ENCODE data around the gene TBC1D22A. TPM values are rescaled to one million over a fixed set of nuclear protein-coding genes. Genes with fewer than 3 reads are reported as not detected.

The TBC1D22A gene
- total RNA-seq, 2 experiments from 2014 or later, result 37.4 TPM

GRCh38 chr22:47034905-47035419 lies 272.5 kb downstream of the TBC1D22A start:
- CTCF ChIA-PET, result no interaction called here

GRCh38 chr22:47035425-47035881 lies 273.0 kb downstream of the TBC1D22A start:
- ChIA-PET CTCF (no interaction called here), POLR2A (no interaction called here)

More at GRCh38 chr22:47034905-47035419, 272.5 kb downstream of the TBC1D22A start:
- POLR2A ChIA-PET, result no interaction called here

GRCh38 chr22:47036352-47036751 lies 273.9 kb downstream of the TBC1D22A start:
- POLR2A ChIA-PET, result no interaction called here
- CTCF ChIA-PET, result no interaction called here

- POLR2A ChIA-PET, result no interaction called here
Observed at GRCh38 chr22:47036936-47037485, 274.6 kb downstream of the TBC1D22A start.

GRCh38 chr22:47038206-47038835 lies 275.9 kb downstream of the TBC1D22A start:
- CTCF ChIA-PET, result no interaction called here
- POLR2A ChIA-PET, result no interaction called here

More at GRCh38 chr22:47036936-47037485, 274.6 kb downstream of the TBC1D22A start:
- CTCF ChIA-PET, result no interaction called here

GRCh38 chr22:47039356-47039755 lies 276.9 kb downstream of the TBC1D22A start:
- ChIA-PET CTCF (no interaction called here), POLR2A (no interaction called here)

- ChIA-PET CTCF (no interaction called here), POLR2A (no interaction called here)
Observed at GRCh38 chr22:47040486-47041270, 278.2 kb downstream of the TBC1D22A start.

- CTCF ChIA-PET, result no interaction called here
Observed at GRCh38 chr22:47041271-47042115, 279.0 kb downstream of the TBC1D22A start.

GRCh38 chr22:47042116-47042825 lies 279.8 kb downstream of the TBC1D22A start:
- POLR2A ChIA-PET, result no interaction called here
- CTCF ChIA-PET, result no interaction called here

More at GRCh38 chr22:47041271-47042115, 279.0 kb downstream of the TBC1D22A start:
- POLR2A ChIA-PET, result no interaction called here

GRCh38 chr22:47042861-47043496 lies 280.5 kb downstream of the TBC1D22A start:
- ChIA-PET POLR2A (no interaction called here), CTCF (no interaction called here)

- CTCF ChIA-PET, result no interaction called here
- POLR2A ChIA-PET, result interaction anchor here (0.6 kb wide), 1 partner anchor 452 kb away, joined by 3 read pairs; no protein-coding TSS in a partner anchor
Observed at GRCh38 chr22:47043835-47044721, 281.6 kb downstream of the TBC1D22A start.

GRCh38 chr22:47044722-47045535 lies 282.5 kb downstream of the TBC1D22A start:
- CTCF ChIA-PET, result no interaction called here
- POLR2A ChIA-PET, result interaction anchor here (0.6 kb wide), 1 partner anchor 453 kb away, joined by 3 read pairs; no protein-coding TSS in a partner anchor

GRCh38 chr22:47045691-47046410 lies 283.4 kb downstream of the TBC1D22A start:
- CTCF ChIA-PET, result no interaction called here
- POLR2A ChIA-PET, result no interaction called here

- ChIA-PET POLR2A (no interaction called here), CTCF (no interaction called here)
Observed at GRCh38 chr22:47046411-47047065, 284.1 kb downstream of the TBC1D22A start.

GRCh38 chr22:47047321-47048122 lies 285.1 kb downstream of the TBC1D22A start:
- ChIA-PET CTCF (no interaction called here), POLR2A (no interaction called here)

All from activated CD8-positive, alpha-beta memory T cell treated with anti-CD3 and anti-CD28 coated beads for 36 hours (primary cell).